WTC11 (cell line): ENCODE results near the gene ZNF592. TPM values are rescaled to one million over a fixed set of nuclear protein-coding genes. Genes with fewer than 3 reads are reported as not detected.

ENCODE experiments used
- ATAC-seq: fragments of 200-7000 bp; cut with Tn5 transposase; 2 replicates; pipeline ENCODE4 v1.10.0; 2021; ENCODE audit warnings: mild to moderate bottlenecking, moderate library complexity
- CTCF ChIA-PET: fragments of 300-600 bp; sonication (Branson Sonifier 250); formaldehyde crosslinking; loops from one replicate; lab custom pipeline; 2021; ENCODE audit warnings: antibody characterized with exemption; lab: Charles Lee
- POLR2A ChIA-PET: fragments of 350-600 bp; sonication (Branson Sonifier 250); formaldehyde crosslinking; loops from one replicate; lab custom pipeline; 2021; ENCODE audit warnings: antibody characterized with exemption; lab: Charles Lee
- DNase-seq: peaks from one replicate; pipeline ENCODE4 v3.0.0; 2021; ENCODE audit warnings: low spot score
- H3K27ac Mint-ChIP-seq: 2 replicates; pipeline ENCODE4 v1.8.0; 2021; ENCODE audit warnings: mixed read lengths
- H3K27me3 Mint-ChIP-seq: 2 replicates; pipeline ENCODE4 v1.8.0; 2021; ENCODE audit warnings: low read depth, mild to moderate bottlenecking, moderate library complexity, mixed read lengths
- H3K36me3 Mint-ChIP-seq: 2 replicates; pipeline ENCODE4 v1.8.0; 2021; ENCODE audit warnings: mixed read lengths
- H3K4me1 Mint-ChIP-seq: 2 replicates; pipeline ENCODE4 v1.8.0; 2022; ENCODE audit warnings: mixed read lengths
- H3K4me3 Mint-ChIP-seq: 2 replicates; pipeline ENCODE4 v1.8.0; 2021; ENCODE audit warnings: mild to moderate bottlenecking, moderate library complexity, mixed read lengths
- H3K9me3 Mint-ChIP-seq: 2 replicates; pipeline ENCODE4 v1.8.0; 2021; ENCODE audit warnings: mixed read lengths
- ATF1 ChIP-seq: sonication (generic); formaldehyde crosslinking; IDR thresholded peaks from 2 replicates; pipeline ENCODE4 v1.8.1; 2023; ENCODE audit warnings: mild to moderate bottlenecking, moderate library complexity, missing genetic modification reagents
- CBFB ChIP-seq: sonication (generic); formaldehyde crosslinking; IDR thresholded peaks from 2 replicates; pipeline ENCODE4 v1.8.1; 2022; ENCODE audit warnings: mild to moderate bottlenecking, low read depth, missing genetic modification reagents
- EMX1 ChIP-seq: fragments of 250-450 bp; sonication (Bioruptor Pico); IDR thresholded peaks from 2 replicates; pipeline ENCODE4 v1.8.0; 2021; ENCODE audit warnings: mild to moderate bottlenecking
- FOXP1 ChIP-seq: sonication (generic); formaldehyde crosslinking; IDR thresholded peaks from 2 replicates; pipeline ENCODE4 v1.8.0; 2022; ENCODE audit warnings: missing genetic modification reagents, mild to moderate bottlenecking, moderate library complexity, borderline replicate concordance
- NFATC4 ChIP-seq: fragments of 250-450 bp; sonication (Bioruptor Pico); IDR thresholded peaks from 2 replicates; pipeline ENCODE4 v1.9.0; 2021; ENCODE audit warnings: mild to moderate bottlenecking
- RORB ChIP-seq: fragments of 250-450 bp; sonication (Bioruptor Pico); IDR thresholded peaks from 2 replicates; pipeline ENCODE4 v1.9.0; 2021; ENCODE audit warnings: mild to moderate bottlenecking
- SMAD4 ChIP-seq: sonication (generic); formaldehyde crosslinking; IDR thresholded peaks from 2 replicates; pipeline ENCODE4 v1.8.0; 2022; ENCODE audit warnings: mild to moderate bottlenecking, missing genetic modification reagents
- TEAD1 ChIP-seq: sonication (generic); formaldehyde crosslinking; IDR thresholded peaks from 2 replicates; pipeline ENCODE4 v1.8.0; 2022; ENCODE audit warnings: mild to moderate bottlenecking, missing genetic modification reagents
- TEAD4 ChIP-seq: sonication (generic); formaldehyde crosslinking; IDR thresholded peaks from 2 replicates; pipeline ENCODE4 v1.8.0; 2022; ENCODE audit warnings: mild to moderate bottlenecking, missing genetic modification reagents
- ZNF219 ChIP-seq: sonication (generic); formaldehyde crosslinking; IDR thresholded peaks from 2 replicates; pipeline ENCODE4 v1.8.0; 2023; ENCODE audit warnings: missing genetic modification reagents, mild to moderate bottlenecking, borderline replicate concordance
- ZNF396 ChIP-seq: fragments of 250-450 bp; sonication (Bioruptor Pico); IDR thresholded peaks from 2 replicates; pipeline ENCODE4 v1.8.0; 2021; ENCODE audit warnings: mild to moderate bottlenecking, moderate library complexity, borderline replicate concordance
- total RNA-seq: library from RNA; stranded (reverse); gene quantifications from 3 replicates; pipeline ENCODE4 v1.2.3, GENCODE V29; 2021
- TF ChIP-seq, protein P1 (sequence below): sonication (generic); formaldehyde crosslinking; IDR thresholded peaks from 2 replicates; pipeline ENCODE4 v1.8.1; 2022; ENCODE audit warnings: missing genetic modification reagents, borderline replicate concordance
- TF ChIP-seq, protein P2 (sequence below): fragments of 250-450 bp; sonication (Bioruptor Pico); IDR thresholded peaks from 2 replicates; pipeline ENCODE4 v1.9.0; 2021; ENCODE audit warnings: mild to moderate bottlenecking
- TF ChIP-seq, protein P3 (sequence below): sonication (generic); formaldehyde crosslinking; IDR thresholded peaks from 2 replicates; pipeline ENCODE4 v1.8.1; 2022; ENCODE audit warnings: low read depth, mild to moderate bottlenecking, moderate library complexity, missing genetic modification reagents, borderline replicate concordance
- TF ChIP-seq, protein P4 (sequence below): sonication (generic); formaldehyde crosslinking; IDR thresholded peaks from 2 replicates; pipeline ENCODE4 v1.8.0; 2022; ENCODE audit warnings: mild to moderate bottlenecking, missing genetic modification reagents
- TF ChIP-seq, protein P5 (sequence below): sonication (generic); formaldehyde crosslinking; IDR thresholded peaks from 2 replicates; pipeline ENCODE4 v1.8.0; 2022; ENCODE audit warnings: mild to moderate bottlenecking, missing genetic modification reagents
- TF ChIP-seq, protein P6 (sequence below): sonication (generic); formaldehyde crosslinking; IDR thresholded peaks from 2 replicates; pipeline ENCODE4 v1.8.1; 2022; ENCODE audit warnings: mild to moderate bottlenecking, moderate library complexity, missing genetic modification reagents
- TF ChIP-seq, protein P7 (sequence below): sonication (generic); formaldehyde crosslinking; IDR thresholded peaks from 2 replicates; pipeline ENCODE4 v1.8.1; 2023; ENCODE audit warnings: mild to moderate bottlenecking, missing genetic modification reagents, moderate library complexity
- TF ChIP-seq, protein P8 (sequence below): sonication (generic); formaldehyde crosslinking; IDR thresholded peaks from 2 replicates; pipeline ENCODE4 v1.8.0; 2022; ENCODE audit warnings: mild to moderate bottlenecking, missing genetic modification reagents

Gene ZNF592
- total RNA-seq, 1 experiment from 2014 or later = 28.0 TPM

DNA sequence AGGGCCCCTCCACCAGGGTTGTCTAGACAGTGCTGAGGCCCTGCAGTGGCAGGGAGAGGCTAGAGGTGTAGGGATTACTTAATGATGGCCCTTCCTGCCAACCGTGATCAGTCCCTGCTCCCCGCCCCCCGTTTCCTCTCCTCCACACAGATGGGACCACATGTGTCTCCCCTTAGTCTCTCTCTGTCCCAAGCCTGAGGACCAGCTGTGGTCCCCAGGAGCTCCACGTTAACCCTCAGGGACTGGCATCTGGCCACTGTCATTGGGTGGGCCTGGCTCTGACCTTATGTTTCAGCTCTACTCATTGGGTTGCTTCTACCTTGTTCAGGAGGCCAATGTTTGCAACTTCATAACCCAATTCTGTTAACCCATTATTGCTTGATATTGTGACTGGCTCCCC lies 62.8 kb downstream of the ZNF592 start:
- Mint-ChIP-seq H3K27ac (no peak overlapping the region), H3K4me3 (no peak overlapping the region), H3K27me3 (peaks cover 3% of the 10 kb centered on the region; the same call in 1 of the 2 replicates), H3K4me1 (no peaks in the 10 kb centered on the region), H3K9me3 (no peaks in the 10 kb centered on the region), H3K36me3 (no peaks in the 10 kb centered on the region)
- TF ChIP-seq FOXP1 (CRISPR knock-in tag) (no peak), ATF1 (CRISPR knock-in tag) (no peak), NFATC4 (CRISPR knock-in tag) (no peak), RORB (no peak), ZNF396 (CRISPR knock-in tag) (no peak), TEAD1 (no peak), CBFB (CRISPR knock-in tag) (no peak), ZNF219 (CRISPR knock-in tag) (no peak), SMAD4 (CRISPR knock-in tag) (no peak), EMX1 (CRISPR knock-in tag) (no peak), TEAD4 (no peak)
- TF ChIP-seq, protein P1, sequence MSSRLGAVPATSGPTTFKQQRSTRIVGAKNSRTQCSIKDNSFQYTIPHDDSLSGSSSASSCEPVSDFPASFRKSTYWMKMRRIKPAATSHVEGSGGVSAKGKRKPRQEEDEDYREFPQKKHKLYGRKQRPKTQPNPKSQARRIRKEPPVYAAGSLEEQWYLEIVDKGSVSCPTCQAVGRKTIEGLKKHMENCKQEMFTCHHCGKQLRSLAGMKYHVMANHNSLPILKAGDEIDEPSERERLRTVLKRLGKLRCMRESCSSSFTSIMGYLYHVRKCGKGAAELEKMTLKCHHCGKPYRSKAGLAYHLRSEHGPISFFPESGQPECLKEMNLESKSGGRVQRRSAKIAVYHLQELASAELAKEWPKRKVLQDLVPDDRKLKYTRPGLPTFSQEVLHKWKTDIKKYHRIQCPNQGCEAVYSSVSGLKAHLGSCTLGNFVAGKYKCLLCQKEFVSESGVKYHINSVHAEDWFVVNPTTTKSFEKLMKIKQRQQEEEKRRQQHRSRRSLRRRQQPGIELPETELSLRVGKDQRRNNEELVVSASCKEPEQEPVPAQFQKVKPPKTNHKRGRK (CRISPR knock-in tag) = no peak
- TF ChIP-seq, protein P2, sequence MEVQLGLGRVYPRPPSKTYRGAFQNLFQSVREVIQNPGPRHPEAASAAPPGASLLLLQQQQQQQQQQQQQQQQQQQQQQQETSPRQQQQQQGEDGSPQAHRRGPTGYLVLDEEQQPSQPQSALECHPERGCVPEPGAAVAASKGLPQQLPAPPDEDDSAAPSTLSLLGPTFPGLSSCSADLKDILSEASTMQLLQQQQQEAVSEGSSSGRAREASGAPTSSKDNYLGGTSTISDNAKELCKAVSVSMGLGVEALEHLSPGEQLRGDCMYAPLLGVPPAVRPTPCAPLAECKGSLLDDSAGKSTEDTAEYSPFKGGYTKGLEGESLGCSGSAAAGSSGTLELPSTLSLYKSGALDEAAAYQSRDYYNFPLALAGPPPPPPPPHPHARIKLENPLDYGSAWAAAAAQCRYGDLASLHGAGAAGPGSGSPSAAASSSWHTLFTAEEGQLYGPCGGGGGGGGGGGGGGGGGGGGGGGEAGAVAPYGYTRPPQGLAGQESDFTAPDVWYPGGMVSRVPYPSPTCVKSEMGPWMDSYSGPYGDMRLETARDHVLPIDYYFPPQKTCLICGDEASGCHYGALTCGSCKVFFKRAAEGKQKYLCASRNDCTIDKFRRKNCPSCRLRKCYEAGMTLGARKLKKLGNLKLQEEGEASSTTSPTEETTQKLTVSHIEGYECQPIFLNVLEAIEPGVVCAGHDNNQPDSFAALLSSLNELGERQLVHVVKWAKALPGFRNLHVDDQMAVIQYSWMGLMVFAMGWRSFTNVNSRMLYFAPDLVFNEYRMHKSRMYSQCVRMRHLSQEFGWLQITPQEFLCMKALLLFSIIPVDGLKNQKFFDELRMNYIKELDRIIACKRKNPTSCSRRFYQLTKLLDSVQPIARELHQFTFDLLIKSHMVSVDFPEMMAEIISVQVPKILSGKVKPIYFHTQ (CRISPR knock-in tag) = no peak
- TF ChIP-seq, protein P3, sequence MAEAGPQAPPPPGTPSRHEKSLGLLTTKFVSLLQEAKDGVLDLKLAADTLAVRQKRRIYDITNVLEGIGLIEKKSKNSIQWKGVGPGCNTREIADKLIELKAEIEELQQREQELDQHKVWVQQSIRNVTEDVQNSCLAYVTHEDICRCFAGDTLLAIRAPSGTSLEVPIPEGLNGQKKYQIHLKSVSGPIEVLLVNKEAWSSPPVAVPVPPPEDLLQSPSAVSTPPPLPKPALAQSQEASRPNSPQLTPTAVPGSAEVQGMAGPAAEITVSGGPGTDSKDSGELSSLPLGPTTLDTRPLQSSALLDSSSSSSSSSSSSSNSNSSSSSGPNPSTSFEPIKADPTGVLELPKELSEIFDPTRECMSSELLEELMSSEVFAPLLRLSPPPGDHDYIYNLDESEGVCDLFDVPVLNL (CRISPR knock-in tag) = no peak
- TF ChIP-seq, protein P4, sequence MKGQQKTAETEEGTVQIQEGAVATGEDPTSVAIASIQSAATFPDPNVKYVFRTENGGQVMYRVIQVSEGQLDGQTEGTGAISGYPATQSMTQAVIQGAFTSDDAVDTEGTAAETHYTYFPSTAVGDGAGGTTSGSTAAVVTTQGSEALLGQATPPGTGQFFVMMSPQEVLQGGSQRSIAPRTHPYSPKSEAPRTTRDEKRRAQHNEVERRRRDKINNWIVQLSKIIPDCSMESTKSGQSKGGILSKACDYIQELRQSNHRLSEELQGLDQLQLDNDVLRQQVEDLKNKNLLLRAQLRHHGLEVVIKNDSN (CRISPR knock-in tag) = no peak
- TF ChIP-seq, protein P5, sequence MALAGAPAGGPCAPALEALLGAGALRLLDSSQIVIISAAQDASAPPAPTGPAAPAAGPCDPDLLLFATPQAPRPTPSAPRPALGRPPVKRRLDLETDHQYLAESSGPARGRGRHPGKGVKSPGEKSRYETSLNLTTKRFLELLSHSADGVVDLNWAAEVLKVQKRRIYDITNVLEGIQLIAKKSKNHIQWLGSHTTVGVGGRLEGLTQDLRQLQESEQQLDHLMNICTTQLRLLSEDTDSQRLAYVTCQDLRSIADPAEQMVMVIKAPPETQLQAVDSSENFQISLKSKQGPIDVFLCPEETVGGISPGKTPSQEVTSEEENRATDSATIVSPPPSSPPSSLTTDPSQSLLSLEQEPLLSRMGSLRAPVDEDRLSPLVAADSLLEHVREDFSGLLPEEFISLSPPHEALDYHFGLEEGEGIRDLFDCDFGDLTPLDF (CRISPR knock-in tag) = no peak
- TF ChIP-seq, protein P6, sequence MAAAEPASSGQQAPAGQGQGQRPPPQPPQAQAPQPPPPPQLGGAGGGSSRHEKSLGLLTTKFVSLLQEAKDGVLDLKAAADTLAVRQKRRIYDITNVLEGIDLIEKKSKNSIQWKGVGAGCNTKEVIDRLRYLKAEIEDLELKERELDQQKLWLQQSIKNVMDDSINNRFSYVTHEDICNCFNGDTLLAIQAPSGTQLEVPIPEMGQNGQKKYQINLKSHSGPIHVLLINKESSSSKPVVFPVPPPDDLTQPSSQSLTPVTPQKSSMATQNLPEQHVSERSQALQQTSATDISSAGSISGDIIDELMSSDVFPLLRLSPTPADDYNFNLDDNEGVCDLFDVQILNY (CRISPR knock-in tag) = no peak
- TF ChIP-seq, protein P7, sequence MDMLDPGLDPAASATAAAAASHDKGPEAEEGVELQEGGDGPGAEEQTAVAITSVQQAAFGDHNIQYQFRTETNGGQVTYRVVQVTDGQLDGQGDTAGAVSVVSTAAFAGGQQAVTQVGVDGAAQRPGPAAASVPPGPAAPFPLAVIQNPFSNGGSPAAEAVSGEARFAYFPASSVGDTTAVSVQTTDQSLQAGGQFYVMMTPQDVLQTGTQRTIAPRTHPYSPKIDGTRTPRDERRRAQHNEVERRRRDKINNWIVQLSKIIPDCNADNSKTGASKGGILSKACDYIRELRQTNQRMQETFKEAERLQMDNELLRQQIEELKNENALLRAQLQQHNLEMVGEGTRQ (CRISPR knock-in tag) = no peak
- TF ChIP-seq, protein P8, sequence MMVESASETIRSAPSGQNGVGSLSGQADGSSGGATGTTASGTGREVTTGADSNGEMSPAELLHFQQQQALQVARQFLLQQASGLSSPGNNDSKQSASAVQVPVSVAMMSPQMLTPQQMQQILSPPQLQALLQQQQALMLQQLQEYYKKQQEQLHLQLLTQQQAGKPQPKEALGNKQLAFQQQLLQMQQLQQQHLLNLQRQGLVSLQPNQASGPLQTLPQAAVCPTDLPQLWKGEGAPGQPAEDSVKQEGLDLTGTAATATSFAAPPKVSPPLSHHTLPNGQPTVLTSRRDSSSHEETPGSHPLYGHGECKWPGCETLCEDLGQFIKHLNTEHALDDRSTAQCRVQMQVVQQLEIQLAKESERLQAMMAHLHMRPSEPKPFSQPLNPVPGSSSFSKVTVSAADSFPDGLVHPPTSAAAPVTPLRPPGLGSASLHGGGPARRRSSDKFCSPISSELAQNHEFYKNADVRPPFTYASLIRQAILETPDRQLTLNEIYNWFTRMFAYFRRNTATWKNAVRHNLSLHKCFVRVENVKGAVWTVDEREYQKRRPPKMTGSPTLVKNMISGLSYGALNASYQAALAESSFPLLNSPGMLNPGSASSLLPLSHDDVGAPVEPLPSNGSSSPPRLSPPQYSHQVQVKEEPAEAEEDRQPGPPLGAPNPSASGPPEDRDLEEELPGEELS (CRISPR knock-in tag) = no peak
- POLR2A ChIA-PET = no interaction called here
- DNase-seq (no peak), ATAC-seq (no peak)
- CTCF ChIA-PET = no interaction called here
